Tibial nerve (tissue), 4 donors: ENCODE data around the gene MPZL1. TPM values are rescaled to one million over a fixed set of nuclear protein-coding genes. Genes with fewer than 3 reads are reported as not detected.
A peak's percentile ranks its signal among the peaks of the same experiment; 100 is the strongest.

ENCODE experiments used
- DNase-seq, 2 donors: peaks; one replicate each; pipeline ENCODE4 v3.0.0-alpha.2; 2019; ENCODE audit warnings: low spot score in 2 of 2
- H3K27ac ChIP-seq, 4 donors: fragments of 200-600 bp; sonication (generic) in 3 of 4; one replicate each; pipeline ENCODE4 v1.5.1; 2017 to 2019; ENCODE audit warnings: mild to moderate bottlenecking in 1 of 4
- H3K27me3 ChIP-seq, 2 donors: fragments of 200-600 bp; sonication (generic) in 1 of 2; one replicate each; pipeline versions ENCODE4 v1.5.1 to v1.6.0; 2017 to 2019
- H3K36me3 ChIP-seq, 3 donors: fragments of 200-600 bp; sonication (generic); one replicate each; pipeline ENCODE4 v1.5.1; 2018 to 2019
- H3K4me1 ChIP-seq, 4 donors: fragments of 200-600 bp; sonication (generic) in 3 of 4; one replicate each; pipeline ENCODE4 v1.5.1; 2017 to 2019
- H3K4me3 ChIP-seq, 4 donors: fragments of 200-600 bp; sonication (generic) in 3 of 4; one replicate each; pipeline ENCODE4 v1.5.1; 2017 to 2019; ENCODE audit warnings: mild to moderate bottlenecking in 1 of 4, moderate library complexity in 1 of 4
- H3K9me3 ChIP-seq, 4 donors: fragments of 200-600 bp; sonication (generic) in 3 of 4; one replicate each; pipeline ENCODE4 v1.5.1; 2017 to 2019
- CTCF ChIP-seq, 5 experiments: fragments of 200-600 bp in 3 of 5; fragments of 450-650 bp in 2 of 5; sonication (generic) in 3 of 5; IDR thresholded peaks; one replicate each; pipeline ENCODE4 v1.5.1; 2016 to 2019; ENCODE audit warnings: antibody characterized with exemption in 5 of 5, mild to moderate bottlenecking in 3 of 5, moderate library complexity in 2 of 5
- EP300 ChIP-seq, 2 donors: sonication (generic); formaldehyde crosslinking; IDR thresholded peaks; one replicate each; pipeline ENCODE4 v1.6.1; 2017; ENCODE audit warnings: antibody characterized with exemption in 2 of 2, mild to moderate bottlenecking in 1 of 2
- POLR2A ChIP-seq, 2 donors: fragments of 450-650 bp; IDR thresholded peaks; one replicate each; pipeline ENCODE4 v1.6.1; 2017; ENCODE audit warnings: antibody characterized with exemption in 2 of 2, mild to moderate bottlenecking in 2 of 2, moderate library complexity in 2 of 2
- WGBS, 2 donors: methylation state at CpG; one replicate each; pipeline ENCODE4 v1.1.5; 2018; 5-methylcytosine and 5-hydroxymethylcytosine counted together
- total RNA-seq, 4 donors: library from RNA; depleted of rRNA; stranded (reverse); fragments of >200 nt; gene quantifications; one replicate each; pipeline ENCODE4 v1.1.0, GENCODE V29; 2016

The MPZL1 gene
- total RNA-seq, 4 donors from 2014 or later = 50.1 to 76.0 (median 71.7) TPM

GRCh38 chr1:167750641-167751040, 28.9 kb downstream of the MPZL1 start:
- Histone ChIP-seq H3K4me1 (peaks cover 0 to 52% (median 4%) of the 10 kb centered on the region in 4 donors), H3K4me3 (no peak overlapping the region), H3K27ac (no peak overlapping the region), H3K9me3 (no peaks in the 10 kb centered on the region), H3K36me3 (no peaks in the 10 kb centered on the region), H3K27me3 (no peaks in the 10 kb centered on the region)
- no peak for DNase-seq
- TF ChIP-seq POLR2A (IDR thresholded peaks at IDR 0.05) = no peak
- no peak for TF ChIP-seq EP300 (IDR thresholded peaks at IDR 0.05)
- TF ChIP-seq CTCF (IDR thresholded peaks at IDR 0.05) = no peak
- 93 to 95% methylated on average over 2 of the region's 2 CpGs for WGBS, 2 donors

GRCh38 chr1:167751676-167752075, 29.9 kb downstream of the MPZL1 start:
- H3K27ac ChIP-seq = no peak overlapping the region
- H3K4me1 ChIP-seq = peaks cover 0 to 54% (median 4%) of the 10 kb centered on the region in 4 donors
- H3K4me3 ChIP-seq = no peak overlapping the region
- H3K27me3 ChIP-seq = no peaks in the 10 kb centered on the region
- TF ChIP-seq POLR2A (IDR thresholded peaks at IDR 0.05) = no peak
- TF ChIP-seq EP300 (IDR thresholded peaks at IDR 0.05) = no peak
- TF ChIP-seq CTCF (IDR thresholded peaks at IDR 0.05) = no peak
- 65 to 79% methylated on average over 1 of the region's 1 CpG for WGBS, 2 donors
- no peaks in the 10 kb centered on the region for H3K9me3 ChIP-seq
- H3K36me3 ChIP-seq = no peaks in the 10 kb centered on the region
- no peak for DNase-seq

GRCh38 chr1:167752219-167752985, 30.6 kb downstream of the MPZL1 start:
- DNase-seq = no peak
- no peaks in the 10 kb centered on the region for H3K27me3 ChIP-seq
- H3K9me3 ChIP-seq = no peaks in the 10 kb centered on the region
- TF ChIP-seq EP300 (IDR thresholded peaks at IDR 0.05) (no peak), POLR2A (IDR thresholded peaks at IDR 0.05) (no peak), CTCF (IDR thresholded peaks at IDR 0.05) (no peak)
- peak overlapping the region in 2 of 4 donors; percentile 8 to 13 for H3K27ac ChIP-seq
- H3K4me1 ChIP-seq = peaks cover 0 to 55% (median 4%) of the 10 kb centered on the region in 4 donors
- H3K36me3 ChIP-seq = no peaks in the 10 kb centered on the region
- no peak overlapping the region for H3K4me3 ChIP-seq

- H3K4me3 ChIP-seq = no peak overlapping the region
- DNase-seq = no peak
- WGBS, 2 donors = 49 to 56% methylated on average over 3 of the region's 3 CpGs
- H3K27ac ChIP-seq = no peak overlapping the region
- H3K9me3 ChIP-seq = no peaks in the 10 kb centered on the region
- TF ChIP-seq POLR2A (IDR thresholded peaks at IDR 0.05) (no peak), CTCF (IDR thresholded peaks at IDR 0.05) (no peak), EP300 (IDR thresholded peaks at IDR 0.05) (no peak)
- H3K4me1 ChIP-seq = peaks cover 0 to 46% (median 4%) of the 10 kb centered on the region in 4 donors
- H3K36me3 ChIP-seq = no peaks in the 10 kb centered on the region
- H3K27me3 ChIP-seq = no peaks in the 10 kb centered on the region
These were observed 33.9 kb downstream of the MPZL1 start for GRCh38 chr1:167755654-167756053.

GRCh38 chr1:167756730-167757405, 35.1 kb downstream of the MPZL1 start:
- Histone ChIP-seq H3K9me3 (no peaks in the 10 kb centered on the region), H3K4me3 (no peak overlapping the region), H3K36me3 (no peaks in the 10 kb centered on the region), H3K4me1 (peaks cover 0 to 53% (median 4%) of the 10 kb centered on the region in 4 donors), H3K27me3 (no peaks in the 10 kb centered on the region), H3K27ac (no peak overlapping the region)
- no peak for DNase-seq
- 75 to 77% methylated on average over 7 of the region's 7 CpGs for WGBS, 2 donors
- TF ChIP-seq CTCF (IDR thresholded peaks at IDR 0.05) = no peak
- no peak for TF ChIP-seq POLR2A (IDR thresholded peaks at IDR 0.05)
- TF ChIP-seq EP300 (IDR thresholded peaks at IDR 0.05) = no peak
